HG03457 (cell line): ENCODE results near the gene SMPD2.

Experiments used
- ATAC-seq: cut with Tn5 transposase; IDR thresholded peaks from one replicate; pipeline ENCODE4 v1.9.1; 2021; ENCODE audit warnings: moderate number of reproducible peaks; ENCODE audit not compliant: unreplicated experiment

Gene SMPD2

GRCh38 chr6:109440331-109441068, at the start of gene SMPD2, which contains the start of gene PPIL6:
Gene SMPD2 (plus strand): TSS chr6:109440724. CDS start chr6:109441122, 398 bp downstream.
Gene PPIL6 (minus strand): TSS chr6:109440628. CDS start chr6:109440590, 38 bp downstream.
- peak; percentile 73 for ATAC-seq

DNA sequence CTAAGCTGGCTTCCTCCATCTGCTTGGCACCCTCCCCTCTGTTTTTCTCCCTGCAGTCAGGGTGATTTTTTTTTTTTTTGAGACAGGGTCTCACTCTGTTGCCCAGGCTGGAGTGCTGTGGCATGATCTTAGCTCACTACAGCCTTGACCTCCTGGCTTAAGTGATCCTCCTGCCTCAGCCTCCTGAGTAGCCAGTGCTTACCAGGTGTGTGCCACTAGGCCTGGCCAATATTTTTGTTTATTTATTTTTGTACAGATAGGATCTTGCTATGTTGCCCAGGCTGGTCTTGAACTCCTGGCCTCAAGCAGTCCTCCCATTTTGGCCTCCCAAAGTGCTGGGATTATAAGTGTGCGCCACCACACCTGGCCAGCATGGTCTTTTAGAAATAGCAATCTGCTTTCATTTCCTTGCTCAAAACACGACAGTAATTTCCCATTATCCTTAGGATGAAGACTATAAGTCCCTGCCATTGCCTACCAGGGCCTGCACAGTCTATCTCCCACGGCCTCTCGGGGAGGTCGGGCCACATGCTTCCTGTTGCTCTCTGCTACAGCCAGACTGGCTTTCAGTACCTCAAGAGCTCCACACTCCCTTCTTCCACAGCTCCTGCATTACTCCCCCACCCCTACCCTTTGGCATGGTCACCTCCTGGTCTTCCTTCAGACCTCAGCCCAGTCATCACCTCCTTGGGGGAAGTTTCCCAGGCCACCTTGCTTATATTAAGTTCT, 47.2 kb upstream of the SMPD2 start:
- ATAC-seq = no peak

DNA sequence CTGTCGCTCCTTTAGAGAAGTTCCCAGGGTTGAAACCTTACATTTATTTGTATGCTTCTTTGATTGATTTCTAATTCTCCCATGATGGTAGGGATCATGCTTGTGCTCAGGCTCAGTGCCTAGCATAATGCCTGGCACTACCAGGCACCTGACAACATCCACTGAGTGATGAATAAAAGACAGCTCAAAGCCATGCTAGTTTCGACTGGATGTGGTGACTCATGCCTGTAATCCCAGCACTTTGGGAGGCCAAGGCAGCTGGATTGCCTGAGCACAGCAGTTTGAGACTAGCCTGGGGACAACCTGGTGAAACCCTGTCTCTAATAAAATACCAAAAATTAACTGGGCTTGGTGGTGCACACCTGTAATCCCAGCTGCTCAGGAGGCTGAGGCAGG, 46.6 kb upstream of the SMPD2 start:
- ATAC-seq = no peak

- ATAC-seq = no peak
Measured at GRCh38 chr6:109396046-109396718, 44.3 kb upstream of the SMPD2 start.

DNA sequence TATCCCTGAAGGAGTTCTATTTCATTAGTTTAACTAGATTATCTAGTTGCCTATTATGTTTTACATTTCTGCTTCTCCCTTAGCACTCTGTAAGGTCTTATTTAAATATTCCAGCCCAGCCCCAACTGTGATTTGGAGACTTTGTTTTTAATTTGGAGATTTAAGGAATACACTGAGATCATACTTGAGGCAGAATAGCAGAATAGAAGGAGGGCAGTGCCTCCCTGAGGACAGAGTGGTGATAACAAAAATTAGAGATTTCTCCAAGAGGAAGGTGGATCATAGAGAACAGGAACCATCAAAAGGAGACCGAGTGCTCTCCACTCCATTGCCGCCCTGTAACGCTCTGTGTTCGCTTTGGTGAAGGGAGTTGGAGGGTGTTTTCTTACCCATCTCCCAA, 43.5 kb upstream of the SMPD2 start:
- no peak for ATAC-seq

- no peak for ATAC-seq
Measured at GRCh38 chr6:109406196-109406595, 34.3 kb upstream of the SMPD2 start.

GRCh38 chr6:109411034-109411433, 29.5 kb upstream of the SMPD2 start:
- ATAC-seq = no peak

DNA sequence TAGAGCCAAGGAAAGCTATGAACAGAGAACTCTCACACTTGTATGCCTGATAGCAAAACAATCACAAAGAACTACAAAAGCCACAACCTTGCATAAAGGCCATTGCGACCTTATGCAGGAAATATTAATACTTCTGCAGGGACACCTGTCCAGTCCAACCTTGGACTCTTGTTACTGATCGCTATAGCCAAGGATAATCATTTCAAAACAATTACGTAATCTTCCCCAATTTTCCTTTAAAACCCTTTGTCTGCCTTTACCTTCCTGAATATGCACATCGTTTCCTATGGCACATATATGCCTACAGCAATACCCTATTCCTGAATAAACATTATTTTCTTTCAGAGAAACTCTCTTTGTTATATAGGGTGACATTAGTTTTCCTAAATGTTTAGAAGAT, 22.9 kb upstream of the SMPD2 start:
- no peak for ATAC-seq

DNA sequence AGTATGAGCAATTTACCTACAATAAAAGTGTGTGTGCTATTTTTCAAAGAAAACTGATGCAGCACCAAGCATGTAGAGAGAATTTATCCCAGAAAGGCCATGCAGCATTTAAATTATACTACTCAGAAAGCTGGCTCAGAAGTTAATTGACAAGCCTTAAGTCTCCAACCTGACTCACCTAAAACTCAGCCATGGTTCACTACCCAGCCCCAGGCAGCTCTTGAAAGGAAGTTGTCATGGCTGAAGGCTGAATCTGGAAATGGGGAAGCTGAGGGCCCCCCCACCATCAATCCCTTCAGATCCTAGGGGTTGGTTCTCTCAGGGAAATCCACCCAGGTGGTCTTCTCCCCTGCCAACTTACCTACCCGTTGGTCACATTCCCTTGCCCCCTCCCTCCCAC, 19.8 kb upstream of the SMPD2 start:
- no peak for ATAC-seq

- ATAC-seq = no peak
Measured at GRCh38 chr6:109421184-109421583, 19.3 kb upstream of the SMPD2 start.

GRCh38 chr6:109424946-109425345, 15.6 kb upstream of the SMPD2 start:
- ATAC-seq = no peak

DNA sequence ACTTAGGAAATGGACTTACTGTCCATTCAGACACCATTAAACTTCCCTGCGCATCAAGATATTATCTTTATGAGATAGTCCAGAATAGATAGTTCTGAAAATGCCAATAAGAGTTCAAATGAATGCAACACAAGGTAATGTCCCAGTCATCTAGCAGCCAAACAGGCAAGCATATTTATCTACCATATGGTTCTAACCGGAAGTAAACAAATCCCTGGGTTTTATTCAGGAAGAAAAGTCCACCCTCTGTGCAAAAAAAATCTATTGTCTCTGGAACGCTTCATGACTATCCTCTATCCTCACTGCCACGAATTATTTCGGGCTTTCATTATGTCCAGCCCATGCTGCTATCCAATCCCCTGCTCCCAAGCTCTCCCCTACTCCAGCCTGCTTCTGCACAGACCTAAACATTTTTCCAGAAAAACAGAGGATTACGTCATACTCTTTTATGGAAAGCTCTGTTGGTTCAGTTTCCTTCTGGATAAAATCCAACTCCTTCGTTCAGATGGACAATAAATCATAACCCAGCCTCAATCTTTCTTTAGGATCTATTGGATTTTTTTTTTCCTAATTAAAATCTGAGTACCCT, 11.5 kb upstream of the SMPD2 start:
- no peak for ATAC-seq

GRCh38 chr6:109429496-109429895, 11.0 kb upstream of the SMPD2 start:
- ATAC-seq = no peak

DNA sequence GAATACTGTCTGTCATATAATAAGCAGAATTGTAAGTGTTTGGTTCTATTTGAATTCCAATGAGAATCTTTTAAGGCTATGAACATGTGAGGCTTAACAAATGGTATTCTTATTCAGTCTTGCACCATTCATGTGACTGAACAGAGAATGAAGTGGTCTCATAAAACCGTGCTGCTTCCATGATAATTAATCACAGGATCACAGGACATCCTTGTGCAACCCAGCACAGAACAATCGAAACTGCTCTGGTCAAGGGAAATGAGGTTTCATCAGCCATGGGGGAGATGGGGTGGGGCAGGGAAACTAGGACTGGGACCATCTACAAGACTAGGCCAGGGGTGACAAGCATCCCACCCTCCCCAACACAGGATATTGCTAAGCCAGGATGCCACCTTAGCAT, 6.1 kb upstream of the SMPD2 start:
- no peak for ATAC-seq

DNA sequence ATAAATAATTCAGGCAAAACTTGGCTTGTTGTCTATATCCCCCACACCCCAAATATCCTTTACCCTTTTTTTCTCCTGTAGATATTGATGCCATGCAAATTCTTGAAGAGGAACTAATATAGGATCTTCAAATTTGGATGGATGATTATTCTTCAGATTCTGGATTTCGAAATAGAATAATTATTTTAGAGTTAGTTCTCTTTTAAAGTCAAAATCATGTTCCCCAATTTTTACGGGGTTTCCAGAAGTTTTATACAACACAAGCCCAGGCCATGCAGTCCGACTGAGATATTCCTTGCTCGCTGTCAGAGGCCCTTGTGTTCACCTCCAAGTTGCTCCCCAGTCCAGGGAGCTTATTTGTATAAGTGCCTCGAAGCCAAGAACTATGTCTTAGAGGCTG, 4.5 kb upstream of the SMPD2 start:
- no peak for ATAC-seq

DNA sequence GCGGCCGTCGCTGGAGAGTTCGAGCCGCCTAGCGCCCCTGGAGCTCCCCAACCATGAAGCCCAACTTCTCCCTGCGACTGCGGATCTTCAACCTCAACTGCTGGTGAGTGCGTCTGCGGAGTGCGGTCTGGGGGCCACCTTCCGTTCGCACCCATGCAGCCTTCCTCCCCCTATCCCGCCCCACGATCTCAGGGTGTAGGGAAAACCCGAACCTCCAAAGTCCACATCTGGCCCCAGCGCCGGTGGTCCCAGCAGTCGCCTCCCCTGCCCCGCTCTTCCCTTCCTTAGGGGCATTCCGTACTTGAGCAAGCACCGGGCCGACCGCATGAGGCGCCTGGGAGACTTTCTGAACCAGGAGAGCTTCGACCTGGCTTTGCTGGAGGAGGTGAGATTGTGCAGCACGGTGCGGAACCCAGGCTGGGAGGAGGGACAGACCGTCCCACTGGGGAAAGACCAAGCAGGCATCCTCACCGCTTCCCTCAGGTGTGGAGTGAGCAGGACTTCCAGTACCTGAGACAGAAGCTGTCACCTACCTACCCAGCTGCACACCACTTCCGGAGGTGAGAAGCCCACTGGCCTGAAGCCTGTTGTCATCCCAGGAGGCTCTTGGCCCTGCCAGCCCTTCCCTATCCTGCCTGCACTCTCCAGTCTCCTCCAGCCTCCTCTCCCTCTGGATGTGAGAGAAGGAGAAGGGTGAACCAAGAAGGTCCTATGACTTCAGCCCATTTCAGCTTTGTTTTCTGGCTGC, 719 bp downstream of the SMPD2 start:
- no peak for ATAC-seq

DNA sequence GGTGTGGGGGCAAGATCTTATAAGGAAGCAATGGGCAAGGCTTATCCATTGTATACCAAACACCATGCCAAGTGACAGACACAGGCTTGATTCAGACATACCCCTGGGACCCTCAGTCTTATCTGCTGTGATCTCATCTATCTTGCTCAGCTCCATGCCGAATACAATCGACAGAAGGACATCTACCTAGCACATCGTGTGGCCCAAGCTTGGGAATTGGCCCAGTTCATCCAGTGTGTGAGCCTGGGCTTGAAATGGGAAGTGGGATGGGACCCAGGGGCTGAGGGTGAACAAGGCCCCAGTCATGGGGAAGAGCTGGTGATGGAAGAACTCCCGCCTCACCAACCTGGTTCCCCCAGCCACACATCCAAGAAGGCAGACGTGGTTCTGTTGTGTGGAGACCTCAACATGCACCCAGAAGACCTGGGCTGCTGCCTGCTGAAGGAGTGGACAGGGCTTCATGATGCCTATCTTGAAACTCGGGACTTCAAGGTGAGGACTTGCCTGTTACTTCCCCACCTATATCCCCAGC, 1.9 kb downstream of the SMPD2 start:
- ATAC-seq = no peak

DNA sequence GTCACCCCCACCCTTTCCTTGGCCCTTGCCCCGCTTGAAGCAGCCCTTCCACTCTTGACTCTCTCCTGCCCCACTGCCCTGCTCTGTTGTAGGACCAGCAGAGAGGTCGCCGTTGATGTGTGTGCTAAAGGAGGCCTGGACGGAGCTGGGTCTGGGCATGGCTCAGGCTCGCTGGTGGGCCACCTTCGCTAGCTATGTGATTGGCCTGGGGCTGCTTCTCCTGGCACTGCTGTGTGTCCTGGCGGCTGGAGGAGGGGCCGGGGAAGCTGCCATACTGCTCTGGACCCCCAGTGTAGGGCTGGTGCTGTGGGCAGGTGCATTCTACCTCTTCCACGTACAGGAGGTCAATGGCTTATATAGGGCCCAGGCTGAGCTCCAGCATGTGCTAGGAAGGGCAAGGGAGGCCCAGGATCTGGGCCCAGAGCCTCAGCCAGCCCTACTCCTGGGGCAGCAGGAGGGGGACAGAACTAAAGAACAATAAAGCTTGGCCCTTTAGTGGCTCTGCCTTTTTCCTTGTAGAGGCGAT, 3.0 kb downstream of the SMPD2 start:
- ATAC-seq = no peak

DNA sequence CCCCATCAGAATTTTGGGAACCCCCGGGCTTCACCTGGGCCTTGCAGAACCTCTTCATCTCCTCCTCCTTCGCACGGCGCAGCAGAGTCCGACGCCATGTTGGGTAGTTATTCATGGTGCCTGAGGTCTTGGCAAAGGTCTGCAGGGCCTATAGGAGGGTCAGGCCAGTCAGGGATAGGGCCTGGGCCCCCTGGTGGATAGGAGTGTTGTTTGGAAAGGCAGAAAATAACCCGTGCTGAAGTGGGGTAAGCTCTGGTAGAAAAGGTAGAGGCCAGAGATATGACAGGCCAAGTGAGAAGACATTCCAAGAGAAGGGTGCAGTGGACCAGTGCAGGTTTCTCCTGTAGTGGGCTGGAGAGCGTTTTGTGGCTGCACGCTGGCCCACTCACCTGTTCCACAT, 4.9 kb downstream of the SMPD2 start:
- ATAC-seq = no peak

DNA sequence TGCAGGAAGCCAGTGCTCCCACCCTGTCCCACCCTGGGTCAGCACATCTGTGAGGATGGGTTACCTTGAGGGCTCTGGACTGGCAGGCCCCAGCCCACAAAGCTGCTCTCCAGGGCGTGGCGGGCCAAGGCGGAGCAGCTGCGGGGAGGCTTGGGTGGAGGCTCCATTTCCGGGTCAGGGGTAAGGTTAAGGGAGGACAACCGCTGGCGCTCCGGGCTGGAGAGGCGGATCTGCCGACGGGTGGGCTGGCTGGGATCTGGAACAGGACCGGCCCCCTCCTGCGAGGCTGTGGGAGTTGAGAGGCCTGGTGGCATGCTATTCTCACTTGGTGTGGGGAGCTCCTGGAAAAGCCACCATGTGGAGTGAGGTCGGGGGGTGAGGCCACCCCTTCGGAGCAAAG, 5.5 kb downstream of the SMPD2 start:
- no peak for ATAC-seq
